TTC549 (cell line): Measurements from ENCODE around the gene SOCS3.
"Not testable (repeated sequence)": the region's sequence is repeated elsewhere in the genome, so short reads cannot be mapped to it uniquely, and the experiment has no call there.

ENCODE experiments used
- FAIRE-seq: peaks from 2 replicates; lab custom pipeline; 2012; peaks lifted over from hg19 to GRCh38; lab: Jason Lieb, UNC

The SOCS3 gene

GRCh38 chr17:78329263-78330059, 30.4 kb downstream of the SOCS3 start:
- no peak for FAIRE-seq

GRCh38 chr17:78327880-78328279, 32.0 kb downstream of the SOCS3 start:
- no peak for FAIRE-seq

- no peak for FAIRE-seq
These were observed 34.7 kb downstream of the SOCS3 start for GRCh38 chr17:78325076-78325687.

GRCh38 chr17:78324391-78325075, 35.3 kb downstream of the SOCS3 start:
- no peak for FAIRE-seq

- no peak for FAIRE-seq
These were observed 36.0 kb downstream of the SOCS3 start for GRCh38 chr17:78323826-78324390.

GRCh38 chr17:78322858-78323455, 36.9 kb downstream of the SOCS3 start:
- FAIRE-seq = no peak

GRCh38 chr17:78322327-78322857, 37.5 kb downstream of the SOCS3 start:
- no peak for FAIRE-seq

- FAIRE-seq = no peak
These were observed 41.0 kb downstream of the SOCS3 start for GRCh38 chr17:78318843-78319242.

GRCh38 chr17:78318407-78318806, 41.5 kb downstream of the SOCS3 start:
- FAIRE-seq = no peak

GRCh38 chr17:78317794-78318400, 42.0 kb downstream of the SOCS3 start:
- no peak for FAIRE-seq

GRCh38 chr17:78316867-78317789, 42.7 kb downstream of the SOCS3 start:
- no peak for FAIRE-seq

GRCh38 chr17:78316115-78316866, 43.6 kb downstream of the SOCS3 start:
- no peak for FAIRE-seq

GRCh38 chr17:78315355-78316114, 44.3 kb downstream of the SOCS3 start:
- FAIRE-seq = no peak

GRCh38 chr17:78314683-78315354, 45.1 kb downstream of the SOCS3 start:
- no peak for FAIRE-seq

GRCh38 chr17:78313735-78314648, 45.9 kb downstream of the SOCS3 start:
- FAIRE-seq = no peak

GRCh38 chr17:78309659-78310255, 50.1 kb downstream of the SOCS3 start:
- not testable (repeated sequence) for FAIRE-seq
